ENCODE measurements around the gene CC2D2A.

GRCh38 chr4:15521442-15522039 lies 51.9 kb downstream of the CC2D2A start:
- no peak for TF ChIP-seq POLR2A (IDR thresholded peaks at IDR 0.05; ENCODE audit: extremely low read depth, insufficient read length)
- no peak for TF ChIP-seq CTCF (IDR thresholded peaks at IDR 0.05; ENCODE audit: low read depth, low read length)
